Activated CD8-positive, alpha-beta memory T cell treated with anti-CD3 and anti-CD28 coated beads for 48 hours (primary cell): Measurements from ENCODE around the gene MIF.
"Not testable (repeated sequence)": the region's sequence is repeated elsewhere in the genome, so short reads cannot be mapped to it uniquely, and the experiment has no call there.

Source experiments
- DNase-seq, 3 experiments: peaks; one replicate each; pipeline ENCODE4 v3.0.0-alpha.2; 2020; ENCODE audit warnings: low read depth in 2 of 3, low spot score in 2 of 3

The MIF gene

GRCh38 chr22:23938328-23939016 lies 44.3 kb downstream of the MIF start:
- no peak for DNase-seq

- no peak for DNase-seq
These were observed 44.8 kb downstream of the MIF start for GRCh38 chr22:23939017-23939357.

GRCh38 chr22:23940166-23940565 lies 46.0 kb downstream of the MIF start:
- not testable (repeated sequence) for DNase-seq
